A673 (cell line): ENCODE measurements around the gene ABCF1. TPM values are rescaled to one million over a fixed set of nuclear protein-coding genes. Genes with fewer than 3 reads are reported as not detected.

Source experiments
- BruUV-seq: library from RNA; stranded (reverse); fragments of 400-500 nt; replicated peaks from 2 replicates; lab custom pipeline; 2021; lab: Mats Ljungman, UMichigan
- CTCF ChIA-PET: fragments of 300-600 bp; sonication (Branson Sonifier 250); formaldehyde crosslinking; loops from one replicate; lab custom pipeline; 2022; ENCODE audit warnings: antibody characterized with exemption; lab: Charles Lee
- POLR2A ChIA-PET: fragments of 300-600 bp; sonication (Branson Sonifier 250); formaldehyde crosslinking; loops from one replicate; lab custom pipeline; 2022; ENCODE audit warnings: antibody characterized with exemption; ENCODE audit not compliant: low non-redundant PET; lab: Charles Lee
- DNase-seq: peaks from one replicate; pipeline ENCODE4 v3.0.0-alpha.2; 2015; ENCODE audit warnings: low spot score
- H3K27ac ChIP-seq: fragments of 200-600 bp; sonication (generic); 2 replicates; pipeline ENCODE4 v1.5.1; 2016; ENCODE audit warnings: mixed run types, low read depth, mild to moderate bottlenecking, mixed read lengths, antibody characterized with exemption, low read length; ENCODE audit not compliant: poor library complexity, severe bottlenecking
- H3K27me3 ChIP-seq: fragments of 200-600 bp; sonication (generic); replicated peaks from 2 replicates; pipeline ENCODE4 v1.6.1; 2017; ENCODE audit warnings: mixed run types, low read depth, mild to moderate bottlenecking, mixed read lengths, antibody characterized with exemption, low read length; ENCODE audit not compliant: insufficient read depth, poor library complexity
- H3K36me3 ChIP-seq: fragments of 200-600 bp; sonication (generic); 2 replicates; pipeline ENCODE4 v1.6.1; 2016; ENCODE audit warnings: mixed run types, mild to moderate bottlenecking, mixed read lengths, antibody characterized with exemption, low read length; ENCODE audit not compliant: insufficient read depth, poor library complexity, severe bottlenecking
- H3K4me1 ChIP-seq: fragments of 200-600 bp; sonication (generic); 2 replicates; pipeline ENCODE4 v1.6.1; 2017; ENCODE audit warnings: mixed run types, mild to moderate bottlenecking, mixed read lengths, antibody characterized with exemption, low read length; ENCODE audit not compliant: insufficient read depth, poor library complexity, severe bottlenecking
- H3K4me3 ChIP-seq: fragments of 200-600 bp; sonication (generic); 2 replicates; pipeline ENCODE4 v1.5.1; 2016; ENCODE audit warnings: low read depth, mixed run types, mild to moderate bottlenecking, mixed read lengths, low read length; ENCODE audit not compliant: poor library complexity, severe bottlenecking
- H3K9me3 ChIP-seq: fragments of 200-600 bp; sonication (generic); 2 replicates; pipeline ENCODE4 v1.6.1; 2016; ENCODE audit warnings: mixed run types, low read depth, mild to moderate bottlenecking, mixed read lengths, antibody characterized with exemption, low read length; ENCODE audit not compliant: poor library complexity, severe bottlenecking
- CTCF ChIP-seq: fragments of 300-800, 200-600 bp; sonication (generic); conservative IDR thresholded peaks from 2 replicates; pipeline ENCODE4 v1.5.1; 2017; ENCODE audit warnings: low read depth, mild to moderate bottlenecking, antibody characterized with exemption, low read length, moderate library complexity, mixed read lengths
- EZH2 ChIP-seq: fragments of 200-600 bp; sonication (generic); IDR thresholded peaks from 2 replicates; pipeline ENCODE4 v1.6.1; 2017; ENCODE audit warnings: borderline replicate concordance, low read depth, mild to moderate bottlenecking, mixed read lengths, antibody characterized with exemption, low read length; ENCODE audit not compliant: poor library complexity, severe bottlenecking
- intact Hi-C: fragments of 100-400 bp; cut with micrococcal nuclease; formaldehyde crosslinking; loops from one replicate; pipeline ENCODE4 v1.10.0; 2022; ENCODE audit not compliant: unreplicated experiment
- total RNA-seq: library from RNA; stranded (reverse); gene quantifications from 2 replicates; pipeline ENCODE4 v1.2.3, GENCODE V29; 2021

The ABCF1 gene
- total RNA-seq, 1 experiment from 2014 or later: 119 TPM

GRCh38 chr6:30570263-30570662, 979 bp upstream of the ABCF1 start:
- CTCF ChIA-PET: no interaction called here
- Histone ChIP-seq H3K36me3 (peaks cover under 1% of the 10 kb centered on the region), H3K27ac (no peak overlapping the region), H3K27me3 (no peaks in the 10 kb centered on the region), H3K4me1 (peaks cover 32% of the 10 kb centered on the region), H3K9me3 (no peaks in the 10 kb centered on the region), H3K4me3 (peak overlapping the region; percentile 65)
- BruUV-seq: no TSS peak
- POLR2A ChIA-PET: interaction anchor here (0.6 to 1.1 kb wide), 2 partner anchors 26 to 28 kb away, joined by 3 to 4 read pairs; no protein-coding TSS in a partner anchor
- TF ChIP-seq EZH2 (no peak), CTCF (no peak)
- intact Hi-C loops: no loop called here
- no peak for DNase-seq

GRCh38 chr6:30570740-30571074, 535 bp upstream of the ABCF1 start:
- CTCF ChIA-PET: interaction anchor here (0.9 kb wide), 1 partner anchor 26 kb away, joined by 3 read pairs; no protein-coding TSS in a partner anchor

GRCh38 chr6:30571762-30572082, 480 bp downstream of the ABCF1 start:
- intact Hi-C loops: loop anchor here (1.0 kb wide), 1 partner anchor 14 kb away; the partner anchor contains the start of gene PRR3
- POLR2A ChIA-PET: no interaction called here
- CTCF ChIA-PET: interaction anchor here (0.9 kb wide), 1 partner anchor 27 kb away, joined by 3 read pairs; no protein-coding TSS in a partner anchor
- peak overlapping the region; percentile 65 for H3K4me3 ChIP-seq
- H3K27me3 ChIP-seq: no peaks in the 10 kb centered on the region
- TF ChIP-seq CTCF (no peak), EZH2 (no peak)
- TSS peak; percentile 78 for BruUV-seq
- no peak for DNase-seq
- peaks cover 32% of the 10 kb centered on the region for H3K4me1 ChIP-seq
- H3K36me3 ChIP-seq: peaks cover 10% of the 10 kb centered on the region
- H3K27ac ChIP-seq: peak overlapping the region; percentile 88
- no peaks in the 10 kb centered on the region for H3K9me3 ChIP-seq

More at GRCh38 chr6:30570740-30571074, 535 bp upstream of the ABCF1 start:
- Histone ChIP-seq H3K27ac (peak overlapping the region; percentile 88), H3K36me3 (peaks cover 5% of the 10 kb centered on the region), H3K4me1 (peaks cover 32% of the 10 kb centered on the region), H3K9me3 (no peaks in the 10 kb centered on the region), H3K27me3 (no peaks in the 10 kb centered on the region), H3K4me3 (peak overlapping the region; percentile 65)
- POLR2A ChIA-PET: interaction anchor here (0.5 to 1.1 kb wide), 2 partner anchors 26 to 150 kb away, joined by 4 to 11 read pairs; no protein-coding TSS in a partner anchor
- TF ChIP-seq EZH2 (no peak), CTCF (no peak)
- no peak for DNase-seq
- TSS peak; percentile 86 for BruUV-seq
- intact Hi-C loops: loop anchor here (1.0 kb wide), 1 partner anchor 13 kb away; the partner anchor contains the start of gene PRR3
